LNCaP clone FGC (cell line): Measurements from ENCODE around the gene GABRG3.
A peak's percentile ranks its signal among the peaks of the same experiment; 100 is the strongest.

ENCODE experiments used
- DNase-seq: peaks from one replicate; pipeline ENCODE4 v3.0.0-alpha.2; 2011; ENCODE audit warnings: low read depth
- H3K4me3 ChIP-seq: 2 replicates; pipeline ENCODE4 v1.5.1; 2011; ENCODE audit warnings: mild to moderate bottlenecking, low read depth, low read length, control low read depth
- TF ChIP-seq, protein P1 (sequence below): IDR thresholded peaks from 2 replicates; pipeline ENCODE4 v1.5.1; 2012; ENCODE audit warnings: mild to moderate bottlenecking; ENCODE audit not compliant: control insufficient read depth, insufficient read depth; ENCODE audit errors: extremely low read depth

Gene GABRG3

DNA sequence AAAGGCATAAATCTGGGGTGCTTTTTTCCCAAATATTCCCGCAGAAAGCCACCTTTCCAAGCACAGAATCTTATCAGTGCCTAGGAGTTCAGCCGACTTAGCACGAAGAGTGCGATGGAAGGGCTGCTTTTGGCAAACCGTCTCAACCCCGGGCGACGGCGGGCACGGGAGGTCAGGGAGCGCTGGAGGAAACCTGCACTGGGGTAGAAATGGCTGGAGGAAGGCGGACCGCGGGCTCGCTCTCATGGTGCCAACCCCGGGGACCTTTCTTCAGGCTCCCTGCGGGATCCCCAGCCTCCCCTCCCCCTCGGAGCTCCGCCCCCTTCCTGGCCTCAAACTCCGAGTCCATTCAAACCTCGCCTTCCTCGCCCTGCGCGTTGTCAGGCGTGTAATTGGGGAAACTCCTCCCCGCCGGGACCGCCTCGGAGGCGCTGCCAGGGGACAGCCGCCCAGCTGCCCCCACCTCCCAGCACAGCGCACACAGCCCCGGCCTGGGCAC is at the start of gene GABRG3:
GABRG3 (plus strand) TSS at position 470 of the 499 bp plus-strand sequence.
- no peak for DNase-seq
- H3K4me3 ChIP-seq: peak within 1 kb of the TSS; percentile 42
- TF ChIP-seq, protein P1, sequence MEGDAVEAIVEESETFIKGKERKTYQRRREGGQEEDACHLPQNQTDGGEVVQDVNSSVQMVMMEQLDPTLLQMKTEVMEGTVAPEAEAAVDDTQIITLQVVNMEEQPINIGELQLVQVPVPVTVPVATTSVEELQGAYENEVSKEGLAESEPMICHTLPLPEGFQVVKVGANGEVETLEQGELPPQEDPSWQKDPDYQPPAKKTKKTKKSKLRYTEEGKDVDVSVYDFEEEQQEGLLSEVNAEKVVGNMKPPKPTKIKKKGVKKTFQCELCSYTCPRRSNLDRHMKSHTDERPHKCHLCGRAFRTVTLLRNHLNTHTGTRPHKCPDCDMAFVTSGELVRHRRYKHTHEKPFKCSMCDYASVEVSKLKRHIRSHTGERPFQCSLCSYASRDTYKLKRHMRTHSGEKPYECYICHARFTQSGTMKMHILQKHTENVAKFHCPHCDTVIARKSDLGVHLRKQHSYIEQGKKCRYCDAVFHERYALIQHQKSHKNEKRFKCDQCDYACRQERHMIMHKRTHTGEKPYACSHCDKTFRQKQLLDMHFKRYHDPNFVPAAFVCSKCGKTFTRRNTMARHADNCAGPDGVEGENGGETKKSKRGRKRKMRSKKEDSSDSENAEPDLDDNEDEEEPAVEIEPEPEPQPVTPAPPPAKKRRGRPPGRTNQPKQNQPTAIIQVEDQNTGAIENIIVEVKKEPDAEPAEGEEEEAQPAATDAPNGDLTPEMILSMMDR: no peak

DNA sequence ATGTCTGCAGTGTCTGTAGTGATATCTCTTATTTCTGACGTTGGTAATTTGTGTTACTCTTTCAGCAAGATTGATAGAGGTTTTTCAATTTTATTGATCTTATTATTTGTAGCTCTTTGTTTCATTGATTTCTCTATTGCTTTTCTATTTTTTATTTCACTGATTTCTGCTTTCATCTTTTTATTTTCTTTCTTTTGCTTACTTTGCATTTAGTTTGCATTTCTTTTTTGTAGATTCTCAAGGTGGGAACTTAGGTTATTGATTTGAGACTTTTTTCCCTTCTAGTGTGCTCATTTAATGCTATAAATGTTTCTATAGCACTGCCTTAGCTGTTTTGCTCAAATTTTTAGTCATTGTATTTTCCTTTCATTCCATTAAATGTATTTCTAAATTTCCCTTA is 49.5 kb upstream of the GABRG3 start:
- DNase-seq: no peak
- no peak overlapping the region for H3K4me3 ChIP-seq
- TF ChIP-seq, protein P1: no peak

DNA sequence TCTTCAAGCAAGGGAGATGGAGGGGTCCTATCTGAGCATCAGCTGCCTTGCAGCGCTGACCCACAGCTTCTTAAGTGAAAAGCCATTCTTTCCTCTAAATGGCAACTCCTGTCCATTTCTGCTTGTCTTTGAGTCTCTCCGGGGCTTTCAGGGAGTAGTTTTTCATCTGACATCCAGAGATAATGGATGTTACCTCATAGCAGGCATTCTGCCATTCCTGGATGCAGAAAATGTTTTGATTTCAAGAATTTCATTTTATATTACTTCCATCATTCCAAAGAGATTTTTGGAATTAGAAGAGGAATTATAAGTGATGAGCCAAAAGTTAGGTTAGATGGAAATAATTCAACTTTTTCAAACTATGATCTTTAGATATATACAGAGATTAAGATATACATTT is 44.9 kb upstream of the GABRG3 start:
- TF ChIP-seq, protein P1: no peak
- no peak for DNase-seq
- no peak overlapping the region for H3K4me3 ChIP-seq

DNA sequence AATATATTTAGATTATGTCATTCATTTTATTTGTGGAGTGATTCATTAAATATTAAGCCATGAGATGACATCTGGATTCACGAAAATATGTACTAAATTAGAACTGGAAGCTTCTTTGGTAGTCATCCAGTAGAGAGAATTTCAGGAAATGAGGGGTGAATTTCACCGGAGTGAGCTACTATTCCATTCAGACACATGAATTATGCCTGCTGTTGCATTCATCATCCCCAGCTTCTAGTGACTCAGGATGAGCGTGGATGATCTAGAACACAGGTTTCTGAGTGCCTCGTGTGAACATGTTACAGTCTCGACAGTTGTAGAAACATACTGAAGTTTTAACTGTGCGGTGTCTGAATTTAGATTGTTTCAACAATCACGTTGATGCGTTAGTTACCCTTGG is 42.9 kb upstream of the GABRG3 start:
- TF ChIP-seq, protein P1: no peak
- H3K4me3 ChIP-seq: no peak overlapping the region
- no peak for DNase-seq

DNA sequence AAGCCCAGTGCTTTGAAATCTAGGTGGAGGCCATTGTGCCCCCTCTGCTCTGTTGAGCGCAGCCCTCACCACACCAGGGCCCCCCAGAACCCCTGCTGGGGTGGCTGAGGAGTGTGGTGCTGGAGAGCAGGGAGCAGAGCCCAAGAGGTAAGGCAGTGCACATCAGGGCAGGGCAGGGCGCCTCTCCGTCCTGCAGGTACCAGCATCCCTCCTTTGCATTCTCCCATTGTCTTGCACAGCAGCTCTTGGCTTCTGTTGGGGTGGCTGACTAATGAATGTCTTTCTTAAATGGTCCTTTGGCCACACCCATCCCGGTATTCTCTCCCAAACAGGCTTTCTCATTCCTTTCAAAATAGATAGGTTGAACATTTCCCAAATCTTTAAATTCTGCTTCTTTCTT is 41.4 kb upstream of the GABRG3 start:
- no peak for DNase-seq
- H3K4me3 ChIP-seq: no peak overlapping the region
- TF ChIP-seq, protein P1: no peak

DNA sequence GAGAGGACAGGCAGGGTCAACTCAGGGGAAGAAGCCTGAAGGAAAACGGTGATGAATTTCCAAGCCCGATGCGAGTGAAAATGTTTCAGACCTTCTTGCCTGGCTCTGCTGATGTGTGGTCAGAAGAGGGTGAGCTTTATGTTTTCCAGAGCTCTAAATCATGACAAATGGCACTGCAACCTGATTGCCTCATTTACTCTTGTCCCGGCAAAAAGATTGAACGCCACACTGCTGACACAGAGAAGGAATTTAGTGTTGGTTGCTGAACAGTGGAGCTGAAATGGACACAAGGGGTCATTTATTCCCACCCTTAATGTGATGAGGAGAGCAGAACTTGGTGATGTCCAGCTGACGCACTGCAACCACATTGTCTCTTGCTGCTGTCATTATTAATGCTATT is 36.1 kb upstream of the GABRG3 start:
- H3K4me3 ChIP-seq: no peak overlapping the region
- DNase-seq: no peak
- TF ChIP-seq, protein P1: no peak

DNA sequence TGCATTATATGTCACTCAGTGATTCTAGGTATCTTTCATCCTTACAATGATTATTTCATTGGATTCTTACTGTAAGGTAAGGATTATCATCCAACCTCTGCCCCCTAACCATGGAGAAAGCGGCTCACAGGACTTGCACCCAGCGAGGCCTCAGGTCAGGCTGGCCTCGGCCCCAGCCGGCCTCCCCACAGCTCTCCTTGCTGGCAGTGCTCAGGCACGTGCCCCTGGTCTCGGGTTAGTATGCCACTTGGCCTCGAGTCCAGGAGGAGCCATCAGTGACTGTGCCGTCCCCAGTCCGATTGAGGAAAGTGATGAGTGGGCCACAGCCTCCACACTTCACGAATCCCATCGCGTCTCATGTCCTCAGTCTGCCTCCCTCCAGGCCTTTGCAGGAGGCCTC is 35.7 kb upstream of the GABRG3 start:
- TF ChIP-seq, protein P1: no peak
- DNase-seq: no peak
- no peak overlapping the region for H3K4me3 ChIP-seq
